ENCODE measurements around the gene ZNF274.
"Not testable (repeated sequence)": the region's sequence is repeated elsewhere in the genome, so short reads cannot be mapped to it uniquely, and the experiment has no call there.

The ZNF274 gene

GRCh38 chr19:58212336-58213074 is 29.6 kb downstream of the ZNF274 start:
- no peak for DNase-seq

- no peak for DNase-seq
Measured at GRCh38 chr19:58213075-58213369, 30.2 kb downstream of the ZNF274 start.

- DNase-seq = no peak
Measured at GRCh38 chr19:58217069-58217481, 34.2 kb downstream of the ZNF274 start.

GRCh38 chr19:58217607-58218391 is 34.9 kb downstream of the ZNF274 start:
- DNase-seq = no peak

- peak; percentile 32 to 46 for DNase-seq
Measured at GRCh38 chr19:58218899-58219298, 36.0 kb downstream of the ZNF274 start.

GRCh38 chr19:58227964-58228584 is 45.2 kb downstream of the ZNF274 start:
- DNase-seq = no peak

- peak; percentile 43 to 58 for DNase-seq
Measured at GRCh38 chr19:58228585-58229254, 45.9 kb downstream of the ZNF274 start, which contains the start of gene ZNF544. ZNF544 (plus strand) TSS chr19:58228914; CDS start chr19:58244024, 15,110 bp downstream.

GRCh38 chr19:58229255-58229639 is 46.4 kb downstream of the ZNF274 start:
- no peak for DNase-seq

GRCh38 chr19:58237324-58237723 is 54.5 kb downstream of the ZNF274 start:
- DNase-seq = no peak

- no peak for DNase-seq
Measured at GRCh38 chr19:58243351-58243750, 60.5 kb downstream of the ZNF274 start.

GRCh38 chr19:58248886-58249285 is 66.0 kb downstream of the ZNF274 start:
- no peak for DNase-seq

GRCh38 chr19:58252102-58252685 is 69.3 kb downstream of the ZNF274 start:
- no peak for DNase-seq

GRCh38 chr19:58258259-58258658 is 75.4 kb downstream of the ZNF274 start:
- DNase-seq = not testable (repeated sequence)

GRCh38 chr19:58261600-58261967 is 78.7 kb downstream of the ZNF274 start:
- no peak for DNase-seq

GRCh38 chr19:58261968-58262921 is 79.4 kb downstream of the ZNF274 start:
- DNase-seq = no peak

GRCh38 chr19:58262922-58263296 is 80.0 kb downstream of the ZNF274 start:
- DNase-seq = no peak
